H4 (cell line): ENCODE data around the gene CLDND2. TPM values are rescaled to one million over a fixed set of nuclear protein-coding genes. Genes with fewer than 3 reads are reported as not detected.

ENCODE experiments used
- DNase-seq: peaks from one replicate; pipeline ENCODE4 v3.0.0-alpha.2; 2015; ENCODE audit warnings: low spot score
- total RNA-seq: library from RNA; depleted of rRNA; stranded (reverse); fragments of >200 nt; shearing (Covaris generic); gene quantifications from 2 replicates; pipeline ENCODE4 v1.2.3, GENCODE V29; 2014

Gene CLDND2
- total RNA-seq, 1 experiment from 2014 or later = not detected

DNA sequence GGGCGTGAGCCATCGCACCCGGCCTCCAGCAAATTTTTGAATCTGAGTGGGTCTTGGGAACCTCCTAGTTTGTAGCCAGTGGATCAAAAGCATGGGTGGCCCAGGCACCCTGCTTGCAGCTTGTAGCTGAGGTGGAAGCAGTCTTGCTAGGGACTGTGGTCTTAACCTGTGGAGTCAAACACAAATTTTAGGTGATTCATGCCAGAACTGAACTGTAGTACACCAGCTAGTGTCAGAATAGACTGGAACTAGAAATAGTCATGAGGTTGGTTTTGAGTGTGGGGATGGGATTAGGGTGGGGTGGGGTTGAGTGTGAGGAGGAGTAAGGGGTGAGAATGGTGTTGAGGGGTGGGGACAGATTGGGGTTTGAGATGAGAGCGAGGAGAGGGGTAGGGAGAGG, 13.2 kb upstream of the CLDND2 start:
- no peak for DNase-seq

GRCh38 chr19:51380379-51380778, 11.6 kb upstream of the CLDND2 start:
- no peak for DNase-seq

GRCh38 chr19:51377422-51377821, 8.6 kb upstream of the CLDND2 start:
- no peak for DNase-seq

GRCh38 chr19:51375504-51376221, 6.9 kb upstream of the CLDND2 start:
- no peak for DNase-seq

GRCh38 chr19:51372649-51373504, 4.1 kb upstream of the CLDND2 start, which contains the start of gene NKG7:
Gene NKG7, minus strand, starts transcription at chr19:51372654. Its CDS starts 119 bp downstream, at chr19:51372535.
- no peak for DNase-seq

DNA sequence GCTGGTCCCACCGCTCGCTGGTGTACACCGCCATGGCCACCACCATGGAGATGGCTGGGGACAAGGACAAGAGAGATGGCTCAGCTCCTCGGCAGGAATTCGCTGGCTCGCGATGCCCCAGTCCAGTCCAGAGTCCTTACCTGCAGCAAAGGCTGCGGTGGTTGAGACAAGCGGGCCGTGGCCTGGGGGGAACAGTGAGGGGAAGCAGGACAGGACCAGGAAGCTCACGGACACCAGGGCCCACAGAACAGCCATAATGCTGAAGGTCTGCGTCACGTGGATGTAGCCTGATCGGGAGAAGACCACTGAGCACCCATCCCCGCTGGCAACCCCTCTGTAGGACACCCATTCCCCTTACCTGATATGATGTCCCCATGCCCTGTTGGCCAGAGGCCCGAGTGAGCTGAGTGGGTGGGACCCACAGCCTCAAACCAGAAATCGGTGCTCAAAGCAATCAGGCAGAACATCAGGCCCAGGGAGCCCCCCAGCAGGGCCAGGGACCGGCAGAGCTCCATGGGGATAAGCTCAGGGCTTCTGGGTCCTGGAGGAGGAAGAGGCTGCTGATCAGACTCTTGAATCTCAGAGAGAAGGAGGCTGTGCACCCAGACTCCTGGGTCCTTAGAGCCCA, 3.3 kb upstream of the CLDND2 start:
- DNase-seq = no peak

DNA sequence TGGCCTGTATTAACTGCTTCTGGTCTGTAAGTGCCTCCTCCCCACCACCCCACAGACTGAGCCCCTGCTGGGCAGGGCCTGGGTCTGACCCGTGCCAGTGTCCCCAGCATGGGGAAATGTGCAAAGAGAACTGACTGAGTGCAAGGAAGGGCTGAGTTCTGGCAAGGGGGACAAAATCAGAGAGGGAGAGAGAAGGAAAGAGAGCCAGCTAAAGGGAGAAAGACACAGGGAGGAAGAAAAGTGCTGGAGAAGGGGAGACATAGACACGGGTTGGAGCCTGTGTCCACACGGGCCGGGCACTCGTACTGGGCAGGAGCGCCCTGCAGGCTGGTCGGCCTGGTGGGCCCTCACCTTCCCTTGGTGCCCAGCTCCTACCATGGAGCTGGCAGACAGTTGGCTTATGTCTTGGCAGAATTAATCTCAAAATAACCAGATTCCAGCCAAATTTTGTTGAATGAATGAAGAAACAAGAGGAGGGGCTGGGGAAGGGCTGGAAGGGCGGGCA, 2.4 kb upstream of the CLDND2 start:
- no peak for DNase-seq

GRCh38 chr19:51370230-51370629, 1.4 kb upstream of the CLDND2 start:
- no peak for DNase-seq

DNA sequence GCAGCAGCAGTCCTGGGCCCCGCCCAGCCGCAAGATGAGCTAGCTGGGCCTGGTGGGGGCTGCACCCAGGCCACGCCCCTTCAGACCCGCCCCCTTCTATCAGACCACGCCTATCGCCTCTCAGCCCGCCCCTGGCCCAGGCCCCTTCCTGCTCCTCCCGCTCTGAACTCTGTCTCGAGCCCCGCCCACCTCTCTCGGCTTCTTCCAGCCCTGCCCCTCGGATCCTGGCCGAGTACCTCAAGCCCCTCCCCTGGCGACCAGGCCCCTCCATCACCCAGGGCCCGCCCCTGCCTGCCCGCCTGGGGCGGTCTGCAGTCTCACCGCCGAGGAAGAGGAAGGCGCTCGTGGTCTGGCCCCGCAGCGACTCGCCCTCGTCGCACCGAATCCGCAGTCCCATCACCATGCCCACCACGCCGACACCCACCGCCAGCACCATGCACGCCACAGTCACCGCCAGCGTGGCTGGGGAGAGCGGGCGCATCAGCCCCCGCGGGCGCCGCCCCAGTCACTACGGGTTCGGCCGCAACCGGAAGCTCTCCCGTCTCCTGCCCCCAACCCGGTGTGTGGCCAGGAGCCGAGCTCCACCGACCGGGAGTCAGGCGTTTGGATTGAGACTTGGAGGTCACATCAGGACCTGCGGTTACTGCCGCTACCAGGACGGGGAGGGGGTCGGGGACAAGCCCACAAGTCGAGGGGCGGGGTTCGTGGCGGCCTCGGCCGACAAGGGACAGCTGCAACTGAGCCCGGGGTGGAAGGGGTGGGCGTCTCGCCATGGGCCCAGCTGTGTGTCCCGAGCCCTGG, 1.0 kb downstream of the CLDND2 start:
- peak; percentile 99 for DNase-seq

GRCh38 chr19:51367255-51367564, 1.6 kb downstream of the CLDND2 start:
- no peak for DNase-seq

DNA sequence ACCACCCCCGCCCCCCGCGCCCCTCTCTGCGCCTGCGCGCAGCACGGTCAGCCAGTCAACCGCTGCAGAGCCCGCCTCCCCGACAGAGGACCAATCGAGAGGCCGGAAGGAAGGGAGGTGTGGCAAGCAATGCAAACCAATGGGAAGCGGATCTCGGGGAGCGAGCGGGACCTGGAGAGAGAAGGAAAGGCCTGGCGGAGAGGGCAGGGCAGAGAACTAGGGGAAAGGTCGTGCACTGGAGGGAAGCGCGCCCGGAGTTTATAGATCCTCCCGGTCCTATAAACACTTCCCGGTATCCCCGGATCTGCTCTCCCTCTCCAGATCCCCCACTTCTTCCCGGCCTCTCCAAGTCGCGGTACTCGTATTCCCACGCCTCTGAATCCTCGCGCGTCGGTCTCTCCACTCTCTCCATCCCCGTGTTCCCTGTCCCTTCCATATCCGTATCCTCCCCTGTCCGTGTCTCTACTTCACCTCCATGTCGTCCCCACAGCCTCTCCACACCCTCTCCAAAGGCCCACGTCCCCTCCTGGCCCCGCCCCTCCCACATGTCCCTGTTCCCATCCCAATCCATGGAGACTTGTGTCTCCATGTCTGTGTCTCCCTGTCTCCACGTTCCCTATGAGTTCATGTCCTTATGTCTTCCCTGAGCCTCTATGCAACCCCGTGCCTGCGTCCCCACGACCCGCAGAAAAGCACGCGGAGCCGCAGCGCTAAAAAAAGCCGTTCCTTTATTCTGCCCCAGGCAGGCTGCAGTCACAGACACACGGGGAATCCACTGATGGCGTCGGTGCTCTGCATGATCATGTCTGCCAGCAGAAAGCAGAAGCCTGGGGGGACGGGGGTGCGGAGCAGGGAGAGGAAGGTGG, 2.2 kb downstream of the CLDND2 start:
- DNase-seq = peak; percentile 100

DNA sequence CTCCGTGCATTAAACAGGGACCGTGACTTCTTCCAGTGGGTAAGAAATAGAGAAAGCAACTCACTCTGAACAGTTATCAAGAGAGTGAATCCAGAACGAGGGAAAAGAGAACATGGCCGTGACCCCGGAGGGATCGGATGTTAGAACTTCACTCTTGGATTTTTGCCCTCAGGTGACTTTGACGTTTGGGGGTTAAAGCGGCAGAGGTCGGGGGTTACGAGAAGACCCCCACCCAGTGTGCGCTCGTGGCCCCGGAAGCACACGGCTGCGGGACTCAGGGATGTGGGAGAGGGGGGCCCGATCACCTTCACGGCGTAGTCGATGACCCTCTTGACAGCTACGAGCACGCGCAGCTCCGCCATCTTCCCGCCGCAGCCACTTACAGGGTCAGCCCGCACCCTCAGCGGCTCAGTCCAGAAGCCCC, 2.8 kb downstream of the CLDND2 start, which contains the start of gene ETFB:
Gene ETFB, minus strand, starts transcription at position 424 of the 424 bp plus-strand sequence. Its CDS starts 62 bp downstream, at position 362.
- DNase-seq = no peak

DNA sequence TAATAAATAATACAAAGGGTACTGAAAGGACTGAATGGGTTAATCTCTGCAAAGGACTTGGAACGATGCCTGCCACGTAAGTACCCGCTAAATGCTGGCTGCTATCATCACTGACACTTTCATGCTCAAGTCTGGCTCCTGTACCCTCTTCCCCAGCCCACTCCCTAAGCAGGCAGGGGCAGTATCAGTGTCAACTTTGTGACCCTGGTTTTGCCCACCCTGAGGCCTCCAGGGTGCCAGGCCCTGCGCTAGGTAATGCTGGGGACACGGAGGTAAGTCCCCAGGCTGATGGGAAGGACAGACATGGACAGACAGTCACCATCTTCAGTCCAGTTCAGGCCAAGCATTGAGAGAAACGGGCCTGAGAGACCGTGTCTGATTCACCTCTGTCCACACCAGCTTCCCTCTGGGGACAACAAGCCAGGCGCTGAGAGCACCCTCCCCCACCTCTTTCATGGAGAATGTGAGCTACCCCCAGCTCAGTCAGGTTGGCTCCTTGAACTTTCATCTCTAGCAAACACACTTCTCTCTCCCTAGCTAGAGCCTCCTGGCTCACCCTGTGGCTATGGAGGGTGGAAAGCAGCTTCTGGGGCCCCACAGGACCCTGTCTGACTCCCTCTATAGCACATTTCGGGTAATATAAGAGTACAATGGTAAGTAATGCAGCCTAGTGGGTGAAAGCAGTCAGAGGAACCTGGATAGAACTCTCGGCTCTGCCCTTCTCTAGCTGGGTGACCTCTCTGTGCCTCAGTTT, 3.4 kb downstream of the CLDND2 start:
- no peak for DNase-seq

DNA sequence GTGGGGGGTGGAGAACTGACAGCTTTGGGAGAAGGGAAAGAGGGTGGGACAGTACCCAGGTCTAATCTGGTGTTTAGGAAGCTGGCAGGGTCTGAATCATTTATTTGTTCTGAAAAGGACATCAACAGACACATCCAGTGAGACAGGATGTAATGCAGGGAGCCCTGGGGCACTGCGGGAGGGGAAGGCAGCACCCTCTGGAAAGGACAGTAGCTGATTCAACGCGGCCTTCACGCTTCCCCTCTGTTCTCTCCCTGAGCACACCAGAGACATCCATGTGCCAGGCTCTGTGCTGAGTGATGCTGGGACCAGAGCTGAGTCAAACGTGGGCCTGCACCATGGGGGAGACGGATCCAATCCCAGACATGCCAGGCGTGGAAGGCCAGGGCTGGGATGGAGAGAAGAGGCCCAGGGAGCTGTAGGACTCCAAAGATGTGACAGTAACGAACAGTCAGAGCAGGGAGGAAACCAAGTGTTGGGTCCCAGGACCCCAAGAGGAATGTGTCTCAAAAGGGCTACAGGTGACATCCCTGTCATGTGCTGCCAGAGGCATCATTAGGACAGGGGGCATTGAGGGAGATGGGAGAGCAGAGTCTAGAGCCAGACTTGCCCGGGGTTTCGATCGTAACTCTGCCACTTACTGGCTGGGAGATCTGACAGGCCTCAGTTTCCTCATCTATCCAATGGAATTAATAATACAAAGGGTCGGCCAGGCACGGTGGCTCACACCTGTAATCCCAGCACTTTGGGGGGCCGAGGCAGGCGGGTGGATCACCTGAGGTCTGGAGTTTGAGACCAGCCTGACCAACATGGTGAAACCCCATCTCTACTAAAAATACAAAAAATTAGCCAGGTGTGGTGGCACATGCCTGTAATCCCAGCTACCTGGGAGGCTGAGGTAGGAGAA, 4.3 kb downstream of the CLDND2 start:
- no peak for DNase-seq

GRCh38 chr19:51361239-51361638, 7.6 kb downstream of the CLDND2 start:
- no peak for DNase-seq

- DNase-seq = peak; percentile 95
Measured at GRCh38 chr19:51359294-51359693, 9.5 kb downstream of the CLDND2 start.

GRCh38 chr19:51357952-51358351, 10.9 kb downstream of the CLDND2 start:
- no peak for DNase-seq

- no peak for DNase-seq
Measured at GRCh38 chr19:51356159-51356801, 12.5 kb downstream of the CLDND2 start.
